WTC11 (cell line): ENCODE results near the gene TMEM151B. TPM values are rescaled to one million over a fixed set of nuclear protein-coding genes. Genes with fewer than 3 reads are reported as not detected.
A peak's percentile ranks its signal among the peaks of the same experiment; 100 is the strongest.

Experiments used
- ATF6 ChIP-seq: sonication (generic); formaldehyde crosslinking; IDR thresholded peaks from 2 replicates; pipeline ENCODE4 v1.8.1; 2023; ENCODE audit warnings: mild to moderate bottlenecking, missing genetic modification reagents
- E2F5 ChIP-seq: sonication (generic); formaldehyde crosslinking; IDR thresholded peaks from 2 replicates; pipeline ENCODE4 v1.8.1; 2022; ENCODE audit warnings: mild to moderate bottlenecking, moderate library complexity, missing genetic modification reagents
- ETV6 ChIP-seq: sonication (generic); formaldehyde crosslinking; IDR thresholded peaks from 2 replicates; pipeline ENCODE4 v1.8.1; 2022; ENCODE audit warnings: mild to moderate bottlenecking, missing genetic modification reagents
- FOXJ3 ChIP-seq: sonication (generic); formaldehyde crosslinking; IDR thresholded peaks from 2 replicates; pipeline ENCODE4 v1.9.0; 2021; ENCODE audit warnings: missing genetic modification reagents, mild to moderate bottlenecking, borderline replicate concordance
- FOXK1 ChIP-seq: sonication (generic); formaldehyde crosslinking; IDR thresholded peaks from 2 replicates; pipeline ENCODE4 v1.8.0; 2022; ENCODE audit warnings: mild to moderate bottlenecking, moderate library complexity, missing genetic modification reagents
- GRHL2 ChIP-seq: fragments of 250-450 bp; sonication (Bioruptor Pico); IDR thresholded peaks from 2 replicates; pipeline ENCODE4 v1.8.0; 2022; ENCODE audit warnings: mild to moderate bottlenecking, moderate library complexity; ENCODE audit not compliant: insufficient replicate concordance, severe bottlenecking
- GTF2I ChIP-seq: fragments of 250-450 bp; sonication (Bioruptor Pico); conservative IDR thresholded peaks from 2 replicates; pipeline ENCODE4 v1.4.0; 2021; ENCODE audit warnings: mild to moderate bottlenecking
- HMGXB4 ChIP-seq: sonication (generic); formaldehyde crosslinking; IDR thresholded peaks from 2 replicates; pipeline ENCODE4 v1.8.1; 2023; ENCODE audit warnings: mild to moderate bottlenecking, moderate library complexity, missing genetic modification reagents
- NR3C1 ChIP-seq: sonication (generic); formaldehyde crosslinking; conservative IDR thresholded peaks from 2 replicates; pipeline ENCODE4 v1.8.1; 2023; ENCODE audit warnings: low read depth, mild to moderate bottlenecking, missing genetic modification reagents
- OVOL2 ChIP-seq: fragments of 250-450 bp; sonication (Bioruptor Pico); IDR thresholded peaks from 2 replicates; pipeline ENCODE4 v1.9.0; 2021; ENCODE audit warnings: mild to moderate bottlenecking, borderline replicate concordance
- PREB ChIP-seq: sonication (generic); formaldehyde crosslinking; IDR thresholded peaks from 2 replicates; pipeline ENCODE4 v1.8.1; 2022; ENCODE audit warnings: mild to moderate bottlenecking, missing genetic modification reagents, moderate library complexity, borderline replicate concordance
- PRRX2 ChIP-seq: fragments of 250-450 bp; sonication (Bioruptor Pico); IDR thresholded peaks from 2 replicates; pipeline ENCODE4 v1.8.0; 2021; ENCODE audit warnings: mild to moderate bottlenecking
- SOX15 ChIP-seq: fragments of 250-450 bp; sonication (Bioruptor Pico); IDR thresholded peaks from 2 replicates; pipeline ENCODE4 v1.9.0; 2021; ENCODE audit warnings: mild to moderate bottlenecking
- SP1 ChIP-seq: sonication (generic); formaldehyde crosslinking; conservative IDR thresholded peaks from 2 replicates; pipeline ENCODE4 v1.8.1; 2022; ENCODE audit warnings: missing genetic modification reagents
- TP53 ChIP-seq: sonication (generic); formaldehyde crosslinking; IDR thresholded peaks from 2 replicates; pipeline ENCODE4 v1.8.1; 2023; ENCODE audit warnings: mild to moderate bottlenecking, missing genetic modification reagents
- USF1 ChIP-seq: sonication (generic); formaldehyde crosslinking; IDR thresholded peaks from 2 replicates; pipeline ENCODE4 v1.8.0; 2022; ENCODE audit warnings: mild to moderate bottlenecking, missing genetic modification reagents
- ZNF138 ChIP-seq: sonication (generic); formaldehyde crosslinking; conservative IDR thresholded peaks from 2 replicates; pipeline ENCODE4 v1.8.1; 2022; ENCODE audit warnings: mild to moderate bottlenecking, moderate library complexity, missing genetic modification reagents
- ZNF232 ChIP-seq: sonication (generic); formaldehyde crosslinking; IDR thresholded peaks from 2 replicates; pipeline ENCODE4 v1.8.0; 2022; ENCODE audit warnings: mild to moderate bottlenecking, missing genetic modification reagents
- total RNA-seq: library from RNA; stranded (reverse); gene quantifications from 3 replicates; pipeline ENCODE4 v1.2.3, GENCODE V29; 2021
- TF ChIP-seq, protein P1 (sequence below): sonication (generic); formaldehyde crosslinking; IDR thresholded peaks from 2 replicates; pipeline ENCODE4 v1.8.0; 2022; ENCODE audit warnings: mild to moderate bottlenecking, missing genetic modification reagents
- TF ChIP-seq, protein P2 (sequence below): sonication (generic); formaldehyde crosslinking; IDR thresholded peaks from 2 replicates; pipeline ENCODE4 v1.8.1; 2023; ENCODE audit warnings: mild to moderate bottlenecking, missing genetic modification reagents
- TF ChIP-seq, protein P3 (sequence below): sonication (generic); formaldehyde crosslinking; IDR thresholded peaks from 2 replicates; pipeline ENCODE4 v1.8.0; 2023; ENCODE audit warnings: mild to moderate bottlenecking, missing genetic modification reagents
- TF ChIP-seq, protein P4 (sequence below): fragments of 200-600 bp; IDR thresholded peaks from 2 replicates; pipeline ENCODE4 v1.8.0; 2022; ENCODE audit warnings: antibody characterized with exemption

TMEM151B gene
- total RNA-seq, 1 experiment from 2014 or later, result 5.5 TPM

- TF ChIP-seq, protein P1, sequence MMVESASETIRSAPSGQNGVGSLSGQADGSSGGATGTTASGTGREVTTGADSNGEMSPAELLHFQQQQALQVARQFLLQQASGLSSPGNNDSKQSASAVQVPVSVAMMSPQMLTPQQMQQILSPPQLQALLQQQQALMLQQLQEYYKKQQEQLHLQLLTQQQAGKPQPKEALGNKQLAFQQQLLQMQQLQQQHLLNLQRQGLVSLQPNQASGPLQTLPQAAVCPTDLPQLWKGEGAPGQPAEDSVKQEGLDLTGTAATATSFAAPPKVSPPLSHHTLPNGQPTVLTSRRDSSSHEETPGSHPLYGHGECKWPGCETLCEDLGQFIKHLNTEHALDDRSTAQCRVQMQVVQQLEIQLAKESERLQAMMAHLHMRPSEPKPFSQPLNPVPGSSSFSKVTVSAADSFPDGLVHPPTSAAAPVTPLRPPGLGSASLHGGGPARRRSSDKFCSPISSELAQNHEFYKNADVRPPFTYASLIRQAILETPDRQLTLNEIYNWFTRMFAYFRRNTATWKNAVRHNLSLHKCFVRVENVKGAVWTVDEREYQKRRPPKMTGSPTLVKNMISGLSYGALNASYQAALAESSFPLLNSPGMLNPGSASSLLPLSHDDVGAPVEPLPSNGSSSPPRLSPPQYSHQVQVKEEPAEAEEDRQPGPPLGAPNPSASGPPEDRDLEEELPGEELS (CRISPR knock-in tag), result peak; percentile 73; the same call in 1 of the 2 replicates
- no peak for TF ChIP-seq ZNF138 (CRISPR knock-in tag)
- no peak for TF ChIP-seq PREB (CRISPR knock-in tag)
- peak; percentile 84; the same call in 1 of the 2 replicates for TF ChIP-seq FOXK1 (CRISPR knock-in tag)
- TF ChIP-seq E2F5 (CRISPR knock-in tag), result peak; percentile 57; the same call in 1 of the 2 replicates
- TF ChIP-seq GTF2I (CRISPR knock-in tag), result no peak
- TF ChIP-seq NR3C1 (CRISPR knock-in tag), result no peak
- TF ChIP-seq TP53 (CRISPR knock-in tag), result no peak
- TF ChIP-seq HMGXB4 (CRISPR knock-in tag), result peak; percentile 66; the same call in 1 of the 2 replicates
- TF ChIP-seq, protein P2, sequence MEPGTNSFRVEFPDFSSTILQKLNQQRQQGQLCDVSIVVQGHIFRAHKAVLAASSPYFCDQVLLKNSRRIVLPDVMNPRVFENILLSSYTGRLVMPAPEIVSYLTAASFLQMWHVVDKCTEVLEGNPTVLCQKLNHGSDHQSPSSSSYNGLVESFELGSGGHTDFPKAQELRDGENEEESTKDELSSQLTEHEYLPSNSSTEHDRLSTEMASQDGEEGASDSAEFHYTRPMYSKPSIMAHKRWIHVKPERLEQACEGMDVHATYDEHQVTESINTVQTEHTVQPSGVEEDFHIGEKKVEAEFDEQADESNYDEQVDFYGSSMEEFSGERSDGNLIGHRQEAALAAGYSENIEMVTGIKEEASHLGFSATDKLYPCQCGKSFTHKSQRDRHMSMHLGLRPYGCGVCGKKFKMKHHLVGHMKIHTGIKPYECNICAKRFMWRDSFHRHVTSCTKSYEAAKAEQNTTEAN (CRISPR knock-in tag), result peak; percentile 75
- TF ChIP-seq GRHL2 (CRISPR knock-in tag), result no peak
- TF ChIP-seq OVOL2 (CRISPR knock-in tag), result no peak
- TF ChIP-seq, protein P3, sequence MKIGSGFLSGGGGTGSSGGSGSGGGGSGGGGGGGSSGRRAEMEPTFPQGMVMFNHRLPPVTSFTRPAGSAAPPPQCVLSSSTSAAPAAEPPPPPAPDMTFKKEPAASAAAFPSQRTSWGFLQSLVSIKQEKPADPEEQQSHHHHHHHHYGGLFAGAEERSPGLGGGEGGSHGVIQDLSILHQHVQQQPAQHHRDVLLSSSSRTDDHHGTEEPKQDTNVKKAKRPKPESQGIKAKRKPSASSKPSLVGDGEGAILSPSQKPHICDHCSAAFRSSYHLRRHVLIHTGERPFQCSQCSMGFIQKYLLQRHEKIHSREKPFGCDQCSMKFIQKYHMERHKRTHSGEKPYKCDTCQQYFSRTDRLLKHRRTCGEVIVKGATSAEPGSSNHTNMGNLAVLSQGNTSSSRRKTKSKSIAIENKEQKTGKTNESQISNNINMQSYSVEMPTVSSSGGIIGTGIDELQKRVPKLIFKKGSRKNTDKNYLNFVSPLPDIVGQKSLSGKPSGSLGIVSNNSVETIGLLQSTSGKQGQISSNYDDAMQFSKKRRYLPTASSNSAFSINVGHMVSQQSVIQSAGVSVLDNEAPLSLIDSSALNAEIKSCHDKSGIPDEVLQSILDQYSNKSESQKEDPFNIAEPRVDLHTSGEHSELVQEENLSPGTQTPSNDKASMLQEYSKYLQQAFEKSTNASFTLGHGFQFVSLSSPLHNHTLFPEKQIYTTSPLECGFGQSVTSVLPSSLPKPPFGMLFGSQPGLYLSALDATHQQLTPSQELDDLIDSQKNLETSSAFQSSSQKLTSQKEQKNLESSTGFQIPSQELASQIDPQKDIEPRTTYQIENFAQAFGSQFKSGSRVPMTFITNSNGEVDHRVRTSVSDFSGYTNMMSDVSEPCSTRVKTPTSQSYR (CRISPR knock-in tag), result no peak
- no peak for TF ChIP-seq SOX15
- no peak for TF ChIP-seq FOXJ3 (CRISPR knock-in tag)
- no peak for TF ChIP-seq PRRX2 (CRISPR knock-in tag)
- TF ChIP-seq ATF6, result no peak
- peak; percentile 63; the same call in 1 of the 2 replicates for TF ChIP-seq ETV6
- TF ChIP-seq ZNF232 (CRISPR knock-in tag), result 0 out of 2 replicates have a peak, but pooled peaks have one; percentile 2
- TF ChIP-seq SP1 (CRISPR knock-in tag), result peak; percentile 90
- 0 out of 2 replicates have a peak, but pooled peaks have one; percentile 37 for TF ChIP-seq USF1
- TF ChIP-seq, protein P4, sequence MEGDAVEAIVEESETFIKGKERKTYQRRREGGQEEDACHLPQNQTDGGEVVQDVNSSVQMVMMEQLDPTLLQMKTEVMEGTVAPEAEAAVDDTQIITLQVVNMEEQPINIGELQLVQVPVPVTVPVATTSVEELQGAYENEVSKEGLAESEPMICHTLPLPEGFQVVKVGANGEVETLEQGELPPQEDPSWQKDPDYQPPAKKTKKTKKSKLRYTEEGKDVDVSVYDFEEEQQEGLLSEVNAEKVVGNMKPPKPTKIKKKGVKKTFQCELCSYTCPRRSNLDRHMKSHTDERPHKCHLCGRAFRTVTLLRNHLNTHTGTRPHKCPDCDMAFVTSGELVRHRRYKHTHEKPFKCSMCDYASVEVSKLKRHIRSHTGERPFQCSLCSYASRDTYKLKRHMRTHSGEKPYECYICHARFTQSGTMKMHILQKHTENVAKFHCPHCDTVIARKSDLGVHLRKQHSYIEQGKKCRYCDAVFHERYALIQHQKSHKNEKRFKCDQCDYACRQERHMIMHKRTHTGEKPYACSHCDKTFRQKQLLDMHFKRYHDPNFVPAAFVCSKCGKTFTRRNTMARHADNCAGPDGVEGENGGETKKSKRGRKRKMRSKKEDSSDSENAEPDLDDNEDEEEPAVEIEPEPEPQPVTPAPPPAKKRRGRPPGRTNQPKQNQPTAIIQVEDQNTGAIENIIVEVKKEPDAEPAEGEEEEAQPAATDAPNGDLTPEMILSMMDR, result no peak
Measured at GRCh38 chr6:44245912-44246662, 24.2 kb upstream of the TMEM151B start (continued).
